D341Med (cell line): ENCODE measurements around the gene EDNRA.

Experiments
- DNase-seq: peaks from one replicate; pipeline ENCODE4 v3.0.0; 2012; ENCODE audit warnings: low spot score

The EDNRA gene

DNA sequence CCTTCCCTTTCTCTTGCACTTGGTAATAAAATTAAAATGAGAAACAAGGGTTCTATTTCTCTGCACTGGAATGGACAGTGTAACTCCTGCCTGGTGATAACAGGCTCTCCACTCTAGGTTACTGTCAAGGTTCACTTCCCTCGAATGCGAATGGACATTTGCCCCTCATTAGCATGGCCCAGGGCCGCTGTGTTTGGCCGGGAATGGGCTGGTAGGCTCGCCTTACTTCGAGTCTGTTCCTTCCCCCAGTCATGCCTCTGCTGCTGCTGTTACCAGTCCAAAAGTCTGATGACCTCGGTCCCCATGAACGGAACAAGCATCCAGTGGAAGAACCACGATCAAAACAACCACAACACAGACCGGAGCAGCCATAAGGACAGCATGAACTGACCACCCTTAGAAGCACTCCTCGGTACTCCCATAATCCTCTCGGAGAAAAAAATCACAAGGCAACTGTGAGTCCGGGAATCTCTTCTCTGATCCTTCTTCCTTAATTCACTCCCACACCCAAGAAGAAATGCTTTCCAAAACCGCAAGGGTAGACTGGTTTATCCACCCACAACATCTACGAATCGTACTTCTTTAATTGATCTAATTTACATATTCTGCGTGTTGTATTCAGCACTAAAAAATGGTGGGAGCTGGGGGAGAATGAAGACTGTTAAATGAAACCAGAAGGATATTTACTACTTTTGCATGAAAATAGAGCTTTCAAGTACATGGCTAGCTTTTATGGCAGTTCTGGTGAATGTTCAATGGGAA lies 61.5 kb downstream of the EDNRA start:
- no peak for DNase-seq

DNA sequence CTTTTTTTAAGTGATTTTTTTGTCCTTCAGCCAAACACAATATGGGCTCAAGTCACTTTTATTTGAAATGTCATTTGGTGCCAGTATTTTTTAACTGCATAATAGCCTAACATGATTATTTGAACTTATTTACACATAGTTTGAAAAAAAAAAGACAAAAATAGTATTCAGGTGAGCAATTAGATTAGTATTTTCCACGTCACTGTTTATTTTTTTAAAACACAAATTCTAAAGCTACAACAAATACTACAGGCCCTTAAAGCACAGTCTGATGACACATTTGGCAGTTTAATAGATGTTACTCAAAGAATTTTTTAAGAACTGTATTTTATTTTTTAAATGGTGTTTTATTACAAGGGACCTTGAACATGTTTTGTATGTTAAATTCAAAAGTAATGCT lies 62.1 kb downstream of the EDNRA start:
- no peak for DNase-seq

DNA sequence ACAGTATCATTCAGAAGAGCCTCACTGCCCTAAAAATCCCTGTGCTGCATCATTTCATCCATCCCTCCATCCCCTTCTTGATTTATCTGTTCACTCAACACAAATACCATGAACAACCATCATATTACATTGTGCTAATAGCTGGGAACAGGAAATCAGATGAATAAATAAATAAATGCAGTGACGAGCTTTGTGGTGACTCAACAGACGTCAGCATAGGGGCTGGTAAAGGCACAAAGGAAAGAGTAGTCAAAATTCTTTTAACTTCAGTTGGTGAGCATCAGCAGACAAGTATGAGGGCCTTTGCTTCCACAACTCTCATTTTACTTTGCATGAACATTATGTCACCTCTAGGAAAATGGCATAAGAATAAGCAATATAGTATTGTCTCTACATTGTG lies 65.5 kb downstream of the EDNRA start:
- DNase-seq = no peak

DNA sequence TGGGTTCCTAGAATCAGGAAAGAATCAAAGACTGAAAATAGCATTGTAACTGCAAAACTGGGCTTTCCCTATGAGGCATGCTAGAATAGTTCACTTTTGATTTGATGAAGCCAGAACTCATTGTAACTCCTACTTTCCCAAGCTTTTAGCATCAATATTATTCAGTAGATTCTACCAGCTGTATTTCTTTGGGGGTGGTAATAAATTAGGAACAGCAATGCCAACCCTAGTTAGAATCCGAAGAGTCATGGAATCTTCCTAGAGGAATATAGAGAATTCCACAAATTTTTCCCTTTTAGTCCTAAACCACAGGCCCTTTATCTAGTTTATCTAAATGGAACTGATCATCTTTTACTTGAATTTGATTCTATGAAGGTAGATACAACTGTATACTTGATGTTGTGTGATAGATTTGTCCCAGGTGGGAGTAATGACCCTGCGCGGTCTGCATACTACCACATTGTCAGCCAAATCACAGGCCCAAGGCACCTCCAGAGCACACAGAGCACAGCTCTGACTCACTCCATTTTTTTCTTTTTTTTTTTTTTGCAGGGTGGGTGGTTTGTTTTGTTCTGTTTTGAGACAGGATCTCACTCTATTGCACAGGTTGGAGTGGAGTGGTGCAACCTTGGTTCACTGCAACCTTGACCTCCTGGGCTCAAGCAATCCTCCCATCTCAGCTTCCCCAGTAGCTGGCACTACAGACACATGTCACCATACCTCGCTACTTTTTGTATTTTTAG lies 66.6 kb downstream of the EDNRA start:
- DNase-seq = no peak

DNA sequence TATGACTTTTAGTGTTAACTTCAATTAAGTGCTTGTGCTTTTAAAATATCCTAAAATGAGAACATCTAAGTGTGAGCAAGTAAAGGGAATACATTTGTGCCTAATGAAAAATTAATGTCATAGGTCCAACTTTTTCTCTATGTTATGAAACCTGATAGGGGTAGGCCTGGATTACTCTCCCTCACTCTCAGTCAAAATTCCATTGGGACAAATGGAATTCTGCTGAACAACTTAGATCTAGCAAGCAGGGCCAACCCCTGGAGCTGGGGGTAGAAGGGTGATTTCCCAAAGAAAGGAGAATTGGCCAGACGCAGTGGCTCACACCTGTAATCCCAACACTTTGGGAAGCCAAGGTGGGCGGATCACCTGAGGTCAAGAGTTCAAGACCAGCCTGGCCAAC lies 67.4 kb downstream of the EDNRA start:
- DNase-seq = no peak

DNA sequence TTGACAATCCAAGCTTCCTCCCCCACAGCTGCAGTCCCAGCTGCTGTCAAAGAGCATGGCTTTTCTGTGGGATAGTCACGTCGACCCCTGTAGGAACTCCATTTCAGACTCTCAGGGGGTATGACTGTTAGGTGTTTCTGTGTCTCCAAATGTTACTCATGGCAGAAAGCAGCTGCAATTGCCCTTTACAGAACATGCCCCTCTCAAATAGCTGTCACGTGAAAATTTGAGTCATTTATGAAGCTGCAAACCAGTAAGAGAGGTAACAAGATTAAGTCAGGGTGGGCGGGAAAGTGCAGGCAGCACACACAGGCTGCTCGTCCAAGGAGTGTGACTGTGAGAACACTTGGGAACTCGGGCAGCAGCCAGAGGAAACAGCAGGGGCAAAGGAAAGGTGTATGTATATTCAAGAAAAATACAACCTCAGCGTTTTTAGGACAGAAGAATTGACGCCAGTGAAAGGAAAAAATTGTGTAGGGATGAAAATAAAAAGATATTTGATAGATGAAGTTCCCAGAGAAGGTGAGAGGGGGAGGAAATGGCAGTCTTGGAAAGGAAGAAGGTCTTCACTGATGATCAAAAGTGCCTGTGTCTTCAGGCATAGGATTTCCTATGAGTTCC lies 69.8 kb downstream of the EDNRA start:
- DNase-seq = no peak

DNA sequence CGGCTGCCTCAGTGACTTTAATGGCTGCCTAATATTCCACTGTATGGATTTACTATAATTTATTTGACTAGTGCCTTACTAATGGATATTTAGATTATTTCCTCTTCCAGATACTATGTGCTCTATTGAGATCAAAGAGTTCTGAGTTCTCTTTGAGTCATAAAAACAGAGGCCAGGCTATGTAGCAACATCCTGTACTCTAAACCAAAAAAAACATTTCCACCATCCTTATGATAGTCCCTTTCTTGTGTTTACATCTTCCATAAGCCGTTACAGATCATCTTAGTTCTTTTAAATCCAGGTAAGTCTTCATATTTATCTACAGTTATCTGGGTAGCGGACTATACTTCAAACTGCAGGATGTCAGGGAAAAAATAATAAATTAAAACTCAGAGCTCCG lies 79.7 kb downstream of the EDNRA start:
- DNase-seq = no peak

DNA sequence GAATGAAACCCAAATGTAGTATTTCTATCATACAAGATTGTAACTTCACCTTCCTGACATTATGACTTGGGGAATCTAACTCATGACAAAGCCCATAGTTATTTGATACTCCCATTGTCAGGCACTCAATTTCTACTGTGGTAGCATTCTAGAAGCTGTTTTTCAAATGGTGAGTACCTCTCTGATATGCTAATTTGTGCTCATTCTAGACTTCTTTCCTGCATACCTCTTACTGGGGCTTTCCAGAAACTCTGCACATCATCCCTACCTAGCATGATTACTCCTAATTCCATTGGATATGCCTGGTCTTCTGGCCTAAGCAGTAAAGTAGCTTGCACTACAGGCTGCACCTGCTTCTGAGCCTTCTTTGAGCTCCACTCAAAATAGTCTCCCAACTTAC lies 85.9 kb downstream of the EDNRA start:
- DNase-seq = no peak

DNA sequence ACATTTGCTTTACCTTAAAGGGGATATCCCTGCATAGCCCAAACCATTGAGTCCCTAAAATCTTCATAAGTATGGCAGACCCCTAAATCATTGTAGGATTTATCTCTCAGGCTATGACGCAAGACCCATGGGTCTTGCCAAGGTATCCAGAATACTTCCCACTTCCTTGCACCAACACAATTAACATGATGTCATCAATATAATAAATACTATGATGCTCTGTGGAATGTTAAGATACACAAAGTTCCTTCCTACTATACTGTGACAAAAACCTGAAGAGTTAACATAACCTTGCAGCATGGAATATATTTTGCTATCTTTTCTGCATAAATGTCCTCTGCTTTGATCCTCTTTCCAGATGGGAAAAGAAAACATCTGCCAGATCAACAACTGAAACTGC lies 86.4 kb downstream of the EDNRA start:
- no peak for DNase-seq

DNA sequence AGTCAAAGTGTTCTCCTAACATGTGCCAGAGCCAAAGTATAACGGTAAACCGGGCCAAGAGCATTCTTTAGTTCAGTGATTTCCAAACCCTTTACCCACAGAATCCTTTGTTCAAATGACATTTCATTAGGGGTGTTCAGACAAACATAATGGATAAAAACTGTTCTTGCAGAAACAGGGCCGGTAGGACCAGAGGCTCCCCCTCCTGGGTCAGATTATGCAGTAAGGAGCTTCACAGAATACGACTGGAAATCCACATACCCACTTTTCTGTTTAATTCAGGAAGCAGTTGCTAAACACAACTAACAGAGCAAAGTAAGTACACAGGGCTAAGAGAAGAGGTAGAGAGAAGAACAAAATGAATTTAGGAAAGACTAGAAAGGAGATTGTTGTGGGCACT lies 89.7 kb downstream of the EDNRA start:
- DNase-seq = no peak

DNA sequence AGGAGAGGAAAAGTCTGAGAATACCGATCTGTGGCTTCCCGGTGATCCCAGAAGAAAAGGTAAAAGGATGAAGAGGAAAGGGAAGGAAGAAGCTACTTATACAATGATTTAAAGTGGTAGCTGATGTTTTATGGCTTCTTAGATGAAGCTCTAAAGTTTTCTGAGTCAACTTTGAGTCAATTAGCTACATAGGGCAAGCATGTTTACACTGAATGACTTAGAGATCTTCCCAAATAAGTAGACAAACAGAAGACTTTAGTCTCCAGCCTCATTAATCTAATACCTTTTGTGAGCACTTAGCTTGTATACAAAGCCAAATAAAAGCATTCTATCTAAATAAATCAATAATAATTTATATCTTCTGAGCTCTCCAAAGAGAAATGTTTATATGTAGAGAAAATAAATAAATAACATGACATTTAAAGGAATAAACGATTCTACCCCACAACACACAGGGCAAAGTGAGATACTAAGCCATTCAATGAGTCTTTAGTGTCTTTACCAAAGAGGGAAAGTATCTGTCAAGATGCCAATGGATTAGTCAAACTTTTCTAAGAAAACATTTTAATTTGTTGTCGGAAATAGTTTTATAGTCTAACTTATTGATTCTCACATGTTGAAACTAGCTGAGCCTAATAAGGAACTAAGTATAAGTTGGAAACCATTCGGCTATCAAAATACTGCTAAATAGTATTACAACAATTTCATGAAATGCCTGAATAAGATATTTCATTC lies 90.3 kb downstream of the EDNRA start:
- no peak for DNase-seq

DNA sequence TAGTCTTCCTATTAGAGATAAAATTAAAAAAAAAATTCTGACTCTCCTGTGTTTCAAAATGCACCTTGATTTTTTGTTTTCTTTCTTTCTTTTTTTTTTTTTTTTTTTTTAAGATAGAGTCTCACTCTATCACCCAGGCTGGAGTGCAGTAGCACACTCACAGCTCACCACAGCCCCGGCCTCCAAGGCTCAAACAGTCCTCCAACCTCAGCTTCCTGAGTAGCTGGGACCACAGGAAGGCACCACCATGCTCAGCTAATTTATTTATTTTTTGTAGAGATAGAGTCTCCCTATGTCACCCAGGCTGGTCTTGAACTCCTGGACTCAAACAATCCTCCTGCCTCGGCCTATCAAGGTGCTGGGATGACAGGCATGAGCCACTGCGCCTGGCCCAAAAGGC lies 95.2 kb downstream of the EDNRA start:
- no peak for DNase-seq

DNA sequence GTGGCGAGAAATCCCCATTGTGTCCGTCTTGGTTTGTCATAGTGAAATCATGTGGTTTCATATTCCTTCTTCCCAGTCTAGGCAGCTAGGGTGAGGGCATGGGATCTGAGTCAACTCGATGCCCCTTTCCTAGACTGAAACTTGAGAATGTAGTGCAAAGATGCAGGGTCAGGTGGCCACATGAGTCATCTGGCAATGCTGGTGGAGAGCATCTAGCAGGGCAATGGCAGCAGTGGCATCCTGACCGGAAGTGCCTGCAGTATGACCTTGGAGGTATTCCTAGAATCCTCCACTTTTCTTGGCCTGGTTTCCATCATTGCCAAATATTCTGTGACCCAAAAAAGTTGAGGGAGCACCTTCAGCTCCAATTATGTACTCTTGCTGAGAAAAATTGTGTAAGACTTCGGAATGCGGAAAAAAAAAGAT lies 97.2 kb downstream of the EDNRA start:
- no peak for DNase-seq

DNA sequence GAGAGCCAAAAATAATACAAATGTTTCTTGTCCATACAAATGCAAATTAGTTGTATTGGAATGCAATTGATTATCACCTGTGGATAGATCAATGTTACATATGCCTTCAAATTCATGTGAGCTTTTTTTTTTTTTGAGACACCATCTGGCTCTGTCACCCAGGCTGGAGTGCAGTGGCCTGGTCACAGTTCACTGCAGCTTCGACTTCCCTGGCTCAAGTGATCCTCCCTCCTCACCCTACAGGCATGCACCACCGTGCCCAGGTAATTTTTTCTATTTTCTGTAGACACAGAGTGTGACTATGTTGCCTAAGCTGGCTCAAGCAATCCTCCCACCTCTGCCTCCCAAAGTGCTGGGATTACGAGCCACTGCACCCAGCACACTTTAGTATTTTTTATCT lies 97.7 kb downstream of the EDNRA start:
- no peak for DNase-seq

DNA sequence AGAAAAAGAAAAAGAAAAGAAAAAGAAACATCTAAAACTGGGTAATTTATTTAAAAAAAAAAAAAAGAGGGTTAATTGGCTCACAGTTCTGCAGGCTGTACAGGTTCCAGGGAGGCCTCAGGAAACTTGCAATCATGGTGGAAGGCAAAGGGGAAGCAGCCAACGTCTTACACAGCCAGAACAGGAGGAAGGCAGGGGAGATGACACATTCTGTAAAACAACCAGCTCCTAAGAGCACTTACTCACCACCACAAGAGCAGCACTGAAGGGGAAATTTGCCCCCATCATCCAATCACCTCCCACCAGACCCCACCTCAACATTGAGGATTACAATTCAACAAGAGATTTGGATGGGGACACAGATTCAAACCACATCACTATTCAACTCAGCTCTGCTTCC lies 99.5 kb downstream of the EDNRA start:
- DNase-seq = no peak

DNA sequence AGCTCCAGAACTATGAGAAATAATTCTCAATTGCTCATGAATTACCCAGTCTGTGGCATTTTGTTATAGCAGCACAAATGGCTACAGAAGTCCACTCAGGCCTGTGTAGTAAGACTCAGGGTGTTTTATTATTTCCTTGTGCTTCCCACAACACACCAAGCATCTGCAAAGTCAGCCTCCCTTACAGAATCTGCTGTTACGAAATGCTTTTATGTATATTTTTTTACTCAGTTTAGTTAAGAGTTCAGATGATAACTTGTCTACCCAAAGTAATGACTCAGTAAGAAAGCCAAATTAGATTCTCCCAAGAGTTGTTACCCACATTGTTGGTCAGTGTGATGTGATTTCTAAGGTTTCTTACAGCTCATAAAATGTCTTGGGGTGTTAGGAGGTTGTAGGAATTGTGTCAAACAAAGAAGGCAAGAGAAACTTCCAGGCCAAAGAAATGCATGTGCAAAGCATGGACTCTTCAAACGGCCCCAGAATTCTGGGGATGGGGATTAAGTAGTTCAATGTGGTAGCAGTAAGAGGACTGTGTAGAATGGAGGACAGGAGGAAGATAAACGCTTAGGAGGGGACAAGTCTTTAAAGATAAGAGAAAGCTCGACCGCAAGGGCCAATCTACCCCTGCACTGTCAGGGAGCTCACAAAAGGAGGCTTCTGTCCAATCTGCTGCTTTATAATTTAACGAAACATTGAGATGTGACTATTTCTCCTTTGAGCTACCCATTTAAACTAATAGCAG lies 100.9 kb downstream of the EDNRA start:
- no peak for DNase-seq

DNA sequence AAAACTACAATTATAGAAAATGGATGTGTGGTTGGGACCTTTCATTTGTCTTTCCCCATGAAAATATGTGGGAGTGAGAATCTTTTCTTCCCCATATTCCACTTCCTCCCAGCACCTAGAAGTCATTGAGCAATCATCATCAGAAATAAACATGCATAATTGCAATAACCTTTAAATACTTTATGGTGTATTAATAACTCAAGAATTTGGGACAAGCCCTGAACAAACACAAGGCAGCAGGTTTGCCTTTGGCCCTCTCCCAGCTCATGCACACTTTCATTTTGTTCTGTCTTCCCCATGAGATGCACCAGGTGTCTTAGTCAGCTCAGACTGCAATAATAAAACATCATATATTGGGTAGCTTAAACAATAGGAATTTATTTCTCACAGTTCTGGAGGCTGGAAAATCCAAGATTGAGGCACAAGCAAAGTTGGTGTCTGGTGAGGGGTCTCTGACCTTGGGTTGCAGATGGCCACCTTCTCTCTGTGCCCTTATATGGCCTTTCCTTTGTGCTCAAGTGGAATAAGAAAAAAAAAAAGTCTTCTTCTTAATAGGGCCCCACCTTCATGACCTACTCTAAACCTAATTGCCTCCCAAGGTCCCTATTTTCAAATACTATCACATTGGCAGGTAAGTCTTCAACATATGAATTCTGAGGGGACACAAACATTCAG lies 101.6 kb downstream of the EDNRA start:
- no peak for DNase-seq

DNA sequence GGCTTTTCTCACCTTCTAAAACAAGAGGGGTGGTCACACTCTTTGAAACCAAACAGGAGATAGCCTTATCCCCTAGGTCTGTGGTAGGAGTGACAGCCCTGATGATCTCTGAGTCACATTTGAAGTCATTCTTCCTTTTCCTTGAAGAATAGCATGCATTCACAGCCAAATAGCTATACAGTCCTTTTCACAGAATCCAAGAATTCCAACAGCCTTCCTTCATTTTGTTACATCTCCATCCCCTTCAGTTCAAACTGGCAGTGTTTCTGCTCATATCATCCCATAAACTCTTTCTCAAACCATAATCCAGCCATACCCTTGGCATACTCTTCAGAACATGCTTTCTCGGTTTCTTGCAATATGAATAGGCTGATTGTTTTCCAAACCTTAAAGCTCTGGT lies 103.0 kb downstream of the EDNRA start:
- no peak for DNase-seq

DNA sequence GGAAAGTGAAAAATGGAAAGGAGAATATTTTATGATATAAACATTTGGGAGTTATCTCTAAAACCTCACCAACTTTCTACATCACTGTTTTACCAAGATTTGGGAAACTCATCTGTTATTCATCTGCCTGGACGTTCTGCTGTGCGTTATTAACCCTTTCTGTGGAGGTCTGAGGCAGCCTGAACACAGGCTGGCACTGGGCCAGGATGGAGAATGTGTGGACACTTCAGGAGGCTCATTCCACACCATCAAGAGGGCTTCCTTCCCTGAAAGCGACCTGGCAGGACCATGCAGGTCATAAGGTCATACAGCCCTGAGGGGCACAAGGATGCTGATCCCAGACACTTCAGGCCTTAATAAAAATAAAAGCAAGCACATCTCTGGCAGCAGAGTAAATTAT lies 105.1 kb downstream of the EDNRA start:
- no peak for DNase-seq

DNA sequence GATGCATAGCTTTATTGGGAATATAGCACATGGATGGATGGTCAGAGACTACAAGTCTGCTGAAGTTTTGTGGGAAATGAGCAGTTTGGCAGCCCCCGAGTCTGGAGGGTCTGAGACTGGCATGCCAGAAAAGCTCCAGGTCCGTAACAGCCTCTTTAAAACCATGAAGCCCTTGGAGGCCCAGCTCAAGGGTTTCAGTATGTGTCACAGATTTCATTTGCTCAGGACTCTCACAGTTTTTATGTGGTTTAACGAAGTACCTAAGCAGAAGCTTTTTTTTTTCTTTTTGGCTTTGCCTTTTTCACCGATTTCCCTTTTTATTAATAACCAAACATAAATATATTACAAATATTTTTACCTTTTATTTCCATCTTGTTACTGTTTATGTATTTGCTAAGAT lies 105.7 kb downstream of the EDNRA start:
- DNase-seq = no peak

DNA sequence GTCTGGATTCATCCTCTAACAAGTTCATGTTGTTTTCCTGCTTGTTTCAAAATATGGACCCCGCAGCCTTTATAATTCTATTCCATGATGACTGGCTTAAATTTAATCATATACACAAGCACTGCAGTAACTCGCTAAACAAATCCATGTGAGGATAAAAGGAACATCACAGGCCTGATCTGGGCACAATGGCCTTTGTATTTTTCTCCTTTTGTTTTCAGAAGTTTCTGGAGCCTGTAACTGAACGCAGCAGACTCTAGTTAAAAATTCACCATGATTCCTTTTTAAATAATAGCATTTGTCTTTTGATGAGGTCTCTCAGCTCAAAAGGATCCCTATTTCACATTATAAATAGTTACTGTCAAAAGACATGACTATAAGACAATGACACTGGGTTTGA lies 106.1 kb downstream of the EDNRA start:
- DNase-seq = no peak
